HepG2 (cell line): ENCODE measurements around the gene ALLC. TPM values are rescaled to one million over a fixed set of nuclear protein-coding genes. Genes with fewer than 3 reads are reported as not detected.

Source experiments
- EP300 ChIP-seq, 3 experiments: sonication (generic) in 1 of 3; formaldehyde crosslinking in 1 of 3; IDR thresholded peaks; 2 replicates each; pipeline versions ENCODE4 v1.5.1 to v1.6.1; 2011 to 2020; ENCODE audit warnings: low read depth in 2 of 3, low read length in 2 of 3, borderline replicate concordance in 1 of 3, improper control_type of control experiment in 1 of 3, mild to moderate bottlenecking in 1 of 3, missing genetic modification reagents in 1 of 3, moderate library complexity in 1 of 3
- HNF1B ChIP-seq: sonication (generic); formaldehyde crosslinking; IDR thresholded peaks from 2 replicates; pipeline ENCODE4 v1.5.1; 2020; ENCODE audit warnings: mild to moderate bottlenecking, moderate library complexity, missing genetic modification reagents
- MEIS1 ChIP-seq: sonication (generic); formaldehyde crosslinking; IDR thresholded peaks from 2 replicates; pipeline ENCODE4 v1.9.0; 2021; ENCODE audit warnings: mild to moderate bottlenecking, missing genetic modification reagents, moderate library complexity, borderline replicate concordance
- MTERF4 ChIP-seq: sonication (generic); formaldehyde crosslinking; IDR thresholded peaks from 2 replicates; pipeline ENCODE4 v1.8.0; 2023; ENCODE audit warnings: mild to moderate bottlenecking, missing genetic modification reagents
- NR2C2 ChIP-seq: sonication (generic); formaldehyde crosslinking; IDR thresholded peaks from 2 replicates; pipeline ENCODE4 v1.4.0; 2020; ENCODE audit warnings: missing genetic modification reagents, mild to moderate bottlenecking, moderate library complexity, borderline replicate concordance
- PCBP1 ChIP-seq: fragments of 200-400 bp; formaldehyde crosslinking; IDR thresholded peaks from 2 replicates; pipeline ENCODE4 v1.6.1; 2017; ENCODE audit warnings: mild to moderate bottlenecking, low read depth, low read length, borderline replicate concordance
- PHF21A ChIP-seq: sonication (generic); formaldehyde crosslinking; IDR thresholded peaks from 2 replicates; pipeline ENCODE4 v1.5.0; 2020; ENCODE audit warnings: mild to moderate bottlenecking, missing genetic modification reagents
- RBM39 ChIP-seq: fragments of 200-400 bp; formaldehyde crosslinking; IDR thresholded peaks from one replicate; pipeline ENCODE4 v1.6.1; 2018; ENCODE audit warnings: antibody characterized with exemption, mild to moderate bottlenecking, low read depth, low read length; ENCODE audit not compliant: poor library complexity, severe bottlenecking
- RFX1 ChIP-seq: fragments of 450-650 bp; IDR thresholded peaks from 2 replicates; pipeline ENCODE4 v1.6.1; 2017
- ZBTB49 ChIP-seq: sonication (generic); formaldehyde crosslinking; IDR thresholded peaks from 2 replicates; pipeline ENCODE4 v1.4.0; 2020; ENCODE audit warnings: missing genetic modification reagents, borderline replicate concordance
- ZNF317 ChIP-seq: sonication (generic); formaldehyde crosslinking; IDR thresholded peaks from 2 replicates; pipeline ENCODE4 v1.5.0; 2020; ENCODE audit warnings: mild to moderate bottlenecking, missing genetic modification reagents
- ZNF451 ChIP-seq: sonication (generic); formaldehyde crosslinking; IDR thresholded peaks from 2 replicates; pipeline ENCODE4 v1.5.0; 2020; ENCODE audit warnings: mild to moderate bottlenecking, missing genetic modification reagents
- ZNF768 ChIP-seq: sonication (generic); formaldehyde crosslinking; IDR thresholded peaks from 2 replicates; pipeline ENCODE4 v1.4.0; 2020; ENCODE audit warnings: missing genetic modification reagents
- ZNF781 ChIP-seq: sonication (generic); formaldehyde crosslinking; IDR thresholded peaks from 2 replicates; pipeline ENCODE4 v1.5.1; 2020; ENCODE audit warnings: borderline replicate concordance, mild to moderate bottlenecking, missing genetic modification reagents; ENCODE audit errors: not compliant biosample characterization
- ZNF891 ChIP-seq: sonication (generic); formaldehyde crosslinking; IDR thresholded peaks from 2 replicates; pipeline ENCODE4 v1.5.0; 2020; ENCODE audit warnings: mild to moderate bottlenecking, missing genetic modification reagents
- ZSCAN29 ChIP-seq: sonication (generic); formaldehyde crosslinking; conservative IDR thresholded peaks from 2 replicates; pipeline ENCODE4 v1.4.0; 2020; ENCODE audit warnings: mild to moderate bottlenecking, missing genetic modification reagents
- polyA plus RNA-seq, 8 experiments: library from polyadenylated mRNA; depleted of rRNA in 3 of 8; stranded (reverse) in 7 of 8; unstranded in 1 of 8; fragments of >200 nt; fragmentation: Illumina TruSeq in 4 of 8; extraction: Trizol in 4 of 8; gene quantifications; 2 replicates each; pipeline versions ENCODE4 v1.2.1 to v1.2.3, GENCODE V29; 2011 to 2016; ENCODE audit warnings: low read depth in 4 of 8, missing spikeins in 1 of 8, mixed read lengths in 1 of 8; ENCODE audit not compliant: insufficient read depth in 1 of 8
- total RNA-seq, 5 experiments: library from RNA; depleted of rRNA; stranded (reverse); fragments of >200 nt; fragmentation: Illumina TruSeq; extraction: Trizol; gene quantifications; 2 replicates each; pipeline ENCODE4 v1.2.3, GENCODE V29; 2016; ENCODE audit warnings: low read depth in 1 of 5
- TF ChIP-seq, protein P1 (sequence below): IDR thresholded peaks from 2 replicates; pipeline ENCODE4 v1.6.1; 2016; ENCODE audit warnings: missing compliant biosample characterization, missing genetic modification reagents, borderline replicate concordance
- TF ChIP-seq, protein P2 (sequence below): sonication (generic); formaldehyde crosslinking; IDR thresholded peaks from 2 replicates; pipeline ENCODE4 v1.4.0; 2020; ENCODE audit warnings: missing genetic modification reagents

ALLC gene
- total and polyA plus RNA-seq, 2 of the 13 experiments (the other 11 are each of a cell fraction or from before 2014, with no cell fraction given), result 0.08 to 0.11 TPM

DNA sequence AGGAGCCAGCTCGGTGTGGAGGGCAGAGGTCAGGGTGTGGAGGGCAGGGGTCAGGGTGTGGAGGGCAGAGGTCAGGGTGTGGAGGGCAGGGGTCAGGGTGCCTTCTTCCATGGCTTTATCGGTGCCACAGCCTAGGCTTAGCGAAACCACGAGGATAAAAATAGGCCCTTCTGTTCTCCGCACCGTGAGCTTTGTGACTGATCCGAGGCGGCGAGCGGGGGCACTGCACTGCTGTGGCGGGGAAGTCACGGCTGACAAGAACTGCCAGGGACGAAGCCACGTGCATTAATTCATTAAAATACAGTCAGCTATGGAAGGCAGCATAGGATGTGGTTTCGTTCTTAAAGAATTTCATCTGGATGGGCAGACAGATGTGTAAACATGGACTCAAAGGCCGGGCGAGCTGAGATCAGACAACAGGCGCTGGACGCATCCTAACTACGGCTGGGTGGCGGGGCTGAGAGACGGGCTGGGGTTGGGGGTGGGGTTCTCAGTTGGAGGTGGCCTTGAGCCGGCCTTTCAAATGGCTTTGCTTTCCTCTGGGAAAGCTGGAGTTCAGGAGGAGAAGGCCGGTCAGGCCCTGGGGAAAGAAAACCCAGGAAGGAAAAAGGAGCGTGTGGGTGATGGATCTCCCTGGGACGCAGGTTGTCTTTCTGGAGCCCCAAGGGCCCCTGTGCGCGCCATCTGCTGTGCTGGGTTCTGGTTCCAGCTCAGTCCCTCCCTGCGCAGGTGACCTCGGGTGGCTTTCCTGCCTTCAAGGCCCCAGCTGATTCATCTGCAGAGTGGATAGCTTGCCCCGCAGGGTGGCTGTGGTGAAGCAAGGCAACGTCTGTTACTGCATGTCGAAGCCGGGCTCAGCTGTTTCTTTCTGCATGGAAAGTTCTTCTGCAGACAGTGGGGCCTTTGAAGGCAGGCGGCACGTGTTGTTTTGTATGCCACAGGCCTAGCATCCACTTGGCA lies 958 bp upstream of the ALLC start (continued):
- TF ChIP-seq PHF21A (peak; percentile 27; the same call in 1 of the 2 replicates), RFX1 (no peak), ZNF891 (CRISPR knock-in tag) (peak; percentile 67; the same call in 1 of the 2 replicates), HNF1B (CRISPR knock-in tag) (peak; percentile 71; the same call in 1 of the 2 replicates), ZBTB49 (CRISPR knock-in tag) (no peak), RBM39 (peak; percentile 12), MEIS1 (CRISPR knock-in tag) (no peak), ZSCAN29 (CRISPR knock-in tag) (no peak; the same call in 1 of the 2 replicates), ZNF317 (CRISPR knock-in tag) (no peak), NR2C2 (CRISPR knock-in tag) (peak; percentile 97), MTERF4 (CRISPR knock-in tag) (0 out of 2 replicates have a peak, but pooled peaks have one; percentile 29), ZNF451 (CRISPR knock-in tag) (peak; percentile 58; the same call in 1 of the 2 replicates), ZNF781 (CRISPR knock-in tag) (peak; percentile 70), ZNF768 (CRISPR knock-in tag) (peak; percentile 52; the same call in 1 of the 2 replicates), EP300 (IDR thresholded peaks at IDR 0.05; ENCODE audit: low read depth in 2 of 2, low read length in 2 of 2) (peak in 1 of 2 experiments; percentile 21; a peak in 1 of 4 replicates), EP300 (CRISPR knock-in tag; IDR thresholded peaks at IDR 0.05; ENCODE audit: borderline replicate concordance) (0 out of 2 replicates have a peak, but pooled peaks have one; percentile 18), PCBP1 (peak; percentile 65; the same call in 1 of the 2 replicates)
- TF ChIP-seq, protein P1, sequence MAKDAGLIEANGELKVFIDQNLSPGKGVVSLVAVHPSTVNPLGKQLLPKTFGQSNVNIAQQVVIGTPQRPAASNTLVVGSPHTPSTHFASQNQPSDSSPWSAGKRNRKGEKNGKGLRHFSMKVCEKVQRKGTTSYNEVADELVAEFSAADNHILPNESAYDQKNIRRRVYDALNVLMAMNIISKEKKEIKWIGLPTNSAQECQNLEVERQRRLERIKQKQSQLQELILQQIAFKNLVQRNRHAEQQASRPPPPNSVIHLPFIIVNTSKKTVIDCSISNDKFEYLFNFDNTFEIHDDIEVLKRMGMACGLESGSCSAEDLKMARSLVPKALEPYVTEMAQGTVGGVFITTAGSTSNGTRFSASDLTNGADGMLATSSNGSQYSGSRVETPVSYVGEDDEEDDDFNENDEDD, result peak; percentile 31; the same call in 1 of the 2 replicates
- TF ChIP-seq, protein P2, sequence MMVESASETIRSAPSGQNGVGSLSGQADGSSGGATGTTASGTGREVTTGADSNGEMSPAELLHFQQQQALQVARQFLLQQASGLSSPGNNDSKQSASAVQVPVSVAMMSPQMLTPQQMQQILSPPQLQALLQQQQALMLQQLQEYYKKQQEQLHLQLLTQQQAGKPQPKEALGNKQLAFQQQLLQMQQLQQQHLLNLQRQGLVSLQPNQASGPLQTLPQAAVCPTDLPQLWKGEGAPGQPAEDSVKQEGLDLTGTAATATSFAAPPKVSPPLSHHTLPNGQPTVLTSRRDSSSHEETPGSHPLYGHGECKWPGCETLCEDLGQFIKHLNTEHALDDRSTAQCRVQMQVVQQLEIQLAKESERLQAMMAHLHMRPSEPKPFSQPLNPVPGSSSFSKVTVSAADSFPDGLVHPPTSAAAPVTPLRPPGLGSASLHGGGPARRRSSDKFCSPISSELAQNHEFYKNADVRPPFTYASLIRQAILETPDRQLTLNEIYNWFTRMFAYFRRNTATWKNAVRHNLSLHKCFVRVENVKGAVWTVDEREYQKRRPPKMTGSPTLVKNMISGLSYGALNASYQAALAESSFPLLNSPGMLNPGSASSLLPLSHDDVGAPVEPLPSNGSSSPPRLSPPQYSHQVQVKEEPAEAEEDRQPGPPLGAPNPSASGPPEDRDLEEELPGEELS (CRISPR knock-in tag), result peak; percentile 41; the same call in 1 of the 2 replicates
